ENCODE measurements around the gene ZSCAN1. TPM values are rescaled to one million over a fixed set of nuclear protein-coding genes. Genes with fewer than 3 reads are reported as not detected.

Gene ZSCAN1
- total and polyA plus RNA-seq, 2 of the 4 experiments (the other 2 are of a cell fraction) = not detected

GRCh38 chr19:58059671-58060078 lies 25.9 kb downstream of the ZSCAN1 start (continued):
- no peak for TF ChIP-seq ELK1 (IDR thresholded peaks at IDR 0.05; ENCODE audit: borderline replicate concordance, low read depth, low read length)
- TF ChIP-seq RFX5 (IDR thresholded peaks at IDR 0.05; ENCODE audit: low read depth, low read length) = no peak

DNA sequence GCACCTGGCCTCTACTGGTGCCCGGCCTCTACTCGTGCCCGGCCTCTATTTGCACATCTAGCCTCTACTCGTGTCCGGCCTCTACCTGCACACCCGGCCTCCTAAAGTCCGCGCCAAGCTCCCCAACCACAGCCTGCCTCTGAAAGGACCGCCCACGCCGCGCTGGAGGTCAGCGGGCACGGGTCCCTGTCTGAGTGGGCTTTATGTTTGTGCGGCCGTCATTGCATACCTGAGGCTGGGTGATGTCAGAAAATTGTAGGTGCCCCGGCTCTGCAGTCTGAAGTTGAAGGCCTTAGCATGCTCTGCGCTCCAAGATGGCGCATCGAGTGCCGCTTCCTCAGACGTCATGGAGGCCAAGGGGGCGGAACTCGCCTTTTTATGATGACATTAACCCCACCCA lies 26.4 kb downstream of the ZSCAN1 start:
- Histone ChIP-seq H2BK20ac (ENCODE audit: low read depth, low read length) (no peak overlapping the region), H4K5ac (ENCODE audit: low read depth, low read length) (no peak overlapping the region), H3K4me1 (ENCODE audit: control insufficient read depth, insufficient read depth, low read length) (0 out of 2 replicates have a peak, but pooled peaks cover 2% of the 10 kb centered on the region), H3K9me3 (ENCODE audit: control insufficient read depth, insufficient read depth, low read length) (peaks cover 53% of the 10 kb centered on the region), H3K23ac (ENCODE audit: low read depth, low read length) (no peak overlapping the region), H3K9me1 (ENCODE audit: insufficient read depth, low read length) (no peaks in the 10 kb centered on the region), H2AK5ac (ENCODE audit: low read depth, low read length) (no peak overlapping the region), H4K91ac (ENCODE audit: insufficient read depth, low read depth, low read length) (no peak overlapping the region), H4K20me1 (ENCODE audit: insufficient read depth, low read length) (no peaks in the 10 kb centered on the region), H3K56ac (ENCODE audit: extremely low read depth, insufficient read depth, low read length) (no peak overlapping the region), H2AFZ (replicated peaks; ENCODE audit: low read length, poor library complexity) (no peak overlapping the region), H3K14ac (replicated peaks; ENCODE audit: low read depth, low read length) (no peak overlapping the region), H3K79me1 (ENCODE audit: low read depth in 1 of 2, low read length in 2 of 2) (no peaks in the 10 kb centered on the region), H3K4ac (ENCODE audit: low read depth, low read length) (no peak overlapping the region), H2BK120ac (ENCODE audit: low read depth, low read length) (no peak overlapping the region), H3K4me3 (ENCODE audit: insufficient read depth, low read depth, low read length) (no peak overlapping the region), H3K36me3 (ENCODE audit: control insufficient read depth, insufficient read depth, low read length) (no peaks in the 10 kb centered on the region), H3K27ac (ENCODE audit: insufficient read depth, low read length) (no peak overlapping the region), H3K4me2 (ENCODE audit: low read depth, low read length) (no peak overlapping the region), H2BK15ac (ENCODE audit: low read depth, low read length) (no peak overlapping the region), H4K8ac (ENCODE audit: low read depth in 2 of 2, low read length in 2 of 2) (no peak overlapping the region), H3K27me3 (ENCODE audit: control insufficient read depth, insufficient read depth, low read length) (no peaks in the 10 kb centered on the region), H3K9ac (ENCODE audit: low read depth, low read length) (no peak overlapping the region), H2AK9ac (replicated peaks; ENCODE audit: low read depth, low read length, poor library complexity) (no peak overlapping the region), H3K18ac (ENCODE audit: low read depth, low read length) (no peak overlapping the region), H2BK5ac (ENCODE audit: low read depth, low read length, poor library complexity, severe bottlenecking) (no peak overlapping the region)
- intact Hi-C loops (cut with micrococcal nuclease) = no loop called here
- CTCF ChIA-PET = no interaction called here
- in situ Hi-C loops (cut with MboI; ENCODE audit: low sequenced_read_pairs) = no loop called here
- no peak for ATAC-seq (ENCODE audit: low read depth)
- DNase-seq = no peak
- POLR2A ChIA-PET (ENCODE audit: unreplicated experiment) = no interaction called here
- dilution Hi-C loops (cut with HindIII; ENCODE audit: low sequenced_read_pairs, unreplicated experiment) = no loop called here
- WGBS, 2 experiments (ENCODE audit: extremely low coverage in 2 of 2, insufficient read length in 1 of 2) = 80% methylated on average over 2 of the region's 24 CpGs; no CpG with 5 or more reads in 1 of the 2 experiments
- BruUV-seq (replicated peaks) = no TSS peak
- TF ChIP-seq NFE2L2 (IDR thresholded peaks at IDR 0.05; ENCODE audit: low read depth, low read length) = no peak
- TF ChIP-seq MAZ (IDR thresholded peaks at IDR 0.05; ENCODE audit: borderline replicate concordance, low read depth, low read length) = no peak
- TF ChIP-seq RCOR1 (IDR thresholded peaks at IDR 0.05; ENCODE audit: insufficient replicate concordance, low read length) = no peak
- TF ChIP-seq MAFK (IDR thresholded peaks at IDR 0.05; ENCODE audit: low read depth, low read length) = no peak
- TF ChIP-seq SMC3 (IDR thresholded peaks at IDR 0.05; ENCODE audit: low read depth, low read length) = no peak
- no peak for TF ChIP-seq BHLHE40 (IDR thresholded peaks at IDR 0.05; ENCODE audit: low read depth, low read length)
- TF ChIP-seq, protein P1, sequence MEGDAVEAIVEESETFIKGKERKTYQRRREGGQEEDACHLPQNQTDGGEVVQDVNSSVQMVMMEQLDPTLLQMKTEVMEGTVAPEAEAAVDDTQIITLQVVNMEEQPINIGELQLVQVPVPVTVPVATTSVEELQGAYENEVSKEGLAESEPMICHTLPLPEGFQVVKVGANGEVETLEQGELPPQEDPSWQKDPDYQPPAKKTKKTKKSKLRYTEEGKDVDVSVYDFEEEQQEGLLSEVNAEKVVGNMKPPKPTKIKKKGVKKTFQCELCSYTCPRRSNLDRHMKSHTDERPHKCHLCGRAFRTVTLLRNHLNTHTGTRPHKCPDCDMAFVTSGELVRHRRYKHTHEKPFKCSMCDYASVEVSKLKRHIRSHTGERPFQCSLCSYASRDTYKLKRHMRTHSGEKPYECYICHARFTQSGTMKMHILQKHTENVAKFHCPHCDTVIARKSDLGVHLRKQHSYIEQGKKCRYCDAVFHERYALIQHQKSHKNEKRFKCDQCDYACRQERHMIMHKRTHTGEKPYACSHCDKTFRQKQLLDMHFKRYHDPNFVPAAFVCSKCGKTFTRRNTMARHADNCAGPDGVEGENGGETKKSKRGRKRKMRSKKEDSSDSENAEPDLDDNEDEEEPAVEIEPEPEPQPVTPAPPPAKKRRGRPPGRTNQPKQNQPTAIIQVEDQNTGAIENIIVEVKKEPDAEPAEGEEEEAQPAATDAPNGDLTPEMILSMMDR (conservative IDR thresholded peaks at IDR 0.05; ENCODE audit: low read depth, low read length) = no peak
- no peak for TF ChIP-seq RAD21 (IDR thresholded peaks at IDR 0.05; ENCODE audit: low read length)
- TF ChIP-seq USF2 (IDR thresholded peaks at IDR 0.05; ENCODE audit: low read depth, low read length) = no peak
- no peak for TF ChIP-seq CEBPB (IDR thresholded peaks at IDR 0.05; ENCODE audit: low read depth, low read length)
- TF ChIP-seq ELK1 (IDR thresholded peaks at IDR 0.05; ENCODE audit: borderline replicate concordance, low read depth, low read length) = no peak
